Activated CD8-positive, alpha-beta T cell treated with anti-CD3 and anti-CD28 coated beads for 36 hours (primary cell): Measurements from ENCODE around the gene CYP8B1. TPM values are rescaled to one million over a fixed set of nuclear protein-coding genes. Genes with fewer than 3 reads are reported as not detected.

Source experiments
- ATAC-seq: fragments of 200-7000 bp; cut with Tn5 transposase; one replicate; pipeline ENCODE4 v1.10.0; 2021; ENCODE audit warnings: mild to moderate bottlenecking, moderate library complexity
- CTCF ChIA-PET: fragments of 350-600 bp; sonication (Branson Sonifier 250); formaldehyde crosslinking; loops from one replicate; lab custom pipeline; 2021; ENCODE audit warnings: antibody characterized with exemption; lab: Charles Lee
- POLR2A ChIA-PET: fragments of 350-600 bp; sonication (Branson Sonifier 250); formaldehyde crosslinking; loops from one replicate; lab custom pipeline; 2021; ENCODE audit warnings: antibody characterized with exemption; lab: Charles Lee
- DNase-seq: peaks from one replicate; pipeline ENCODE4 v3.0.0-alpha.2; 2020
- H3K27ac Mint-ChIP-seq: one replicate; pipeline ENCODE4 v1.8.0; 2021; ENCODE audit warnings: mild to moderate bottlenecking, mixed read lengths
- H3K27me3 Mint-ChIP-seq: one replicate; pipeline ENCODE4 v1.8.0; 2021; ENCODE audit warnings: mixed read lengths
- H3K36me3 Mint-ChIP-seq: one replicate; pipeline ENCODE4 v1.8.0; 2021; ENCODE audit warnings: low read depth, mixed read lengths
- H3K4me1 Mint-ChIP-seq: one replicate; pipeline ENCODE4 v1.8.0; 2021; ENCODE audit warnings: low read depth, mixed read lengths
- H3K4me3 Mint-ChIP-seq: one replicate; pipeline ENCODE4 v1.8.0; 2021; ENCODE audit warnings: mild to moderate bottlenecking, moderate library complexity, mixed read lengths
- H3K9me3 Mint-ChIP-seq: one replicate; pipeline ENCODE4 v1.8.0; 2021; ENCODE audit warnings: mixed read lengths
- intact Hi-C: fragments of 100-400 bp; cut with micrococcal nuclease; formaldehyde crosslinking; loops from one replicate; pipeline ENCODE4 v1.10.0; 2022
- total RNA-seq, 2 experiments: library from RNA; stranded (reverse); gene quantifications; one replicate each; pipeline ENCODE4 v1.2.3, GENCODE V29; 2021
- TF ChIP-seq, protein P1 (sequence below): fragments of 200-600 bp; IDR thresholded peaks from one replicate; pipeline ENCODE4 v1.8.0; 2022; ENCODE audit warnings: antibody characterized with exemption, mild to moderate bottlenecking

Gene CYP8B1
- total RNA-seq, 2 experiments from 2014 or later: not detected

GRCh38 chr3:42894698-42895579 is 19.3 kb upstream of the CYP8B1 start:
- H3K4me1 Mint-ChIP-seq: peaks cover 5% of the 10 kb centered on the region
- H3K9me3 Mint-ChIP-seq: no peaks in the 10 kb centered on the region
- POLR2A ChIA-PET: no interaction called here
- H3K27ac Mint-ChIP-seq: no peak overlapping the region
- no peak overlapping the region for H3K4me3 Mint-ChIP-seq
- H3K27me3 Mint-ChIP-seq: peaks cover 4% of the 10 kb centered on the region
- intact Hi-C loops: no loop called here
- peak; percentile 37 for ATAC-seq
- H3K36me3 Mint-ChIP-seq: no peaks in the 10 kb centered on the region
- CTCF ChIA-PET: no interaction called here
- DNase-seq: no peak
- TF ChIP-seq, protein P1, sequence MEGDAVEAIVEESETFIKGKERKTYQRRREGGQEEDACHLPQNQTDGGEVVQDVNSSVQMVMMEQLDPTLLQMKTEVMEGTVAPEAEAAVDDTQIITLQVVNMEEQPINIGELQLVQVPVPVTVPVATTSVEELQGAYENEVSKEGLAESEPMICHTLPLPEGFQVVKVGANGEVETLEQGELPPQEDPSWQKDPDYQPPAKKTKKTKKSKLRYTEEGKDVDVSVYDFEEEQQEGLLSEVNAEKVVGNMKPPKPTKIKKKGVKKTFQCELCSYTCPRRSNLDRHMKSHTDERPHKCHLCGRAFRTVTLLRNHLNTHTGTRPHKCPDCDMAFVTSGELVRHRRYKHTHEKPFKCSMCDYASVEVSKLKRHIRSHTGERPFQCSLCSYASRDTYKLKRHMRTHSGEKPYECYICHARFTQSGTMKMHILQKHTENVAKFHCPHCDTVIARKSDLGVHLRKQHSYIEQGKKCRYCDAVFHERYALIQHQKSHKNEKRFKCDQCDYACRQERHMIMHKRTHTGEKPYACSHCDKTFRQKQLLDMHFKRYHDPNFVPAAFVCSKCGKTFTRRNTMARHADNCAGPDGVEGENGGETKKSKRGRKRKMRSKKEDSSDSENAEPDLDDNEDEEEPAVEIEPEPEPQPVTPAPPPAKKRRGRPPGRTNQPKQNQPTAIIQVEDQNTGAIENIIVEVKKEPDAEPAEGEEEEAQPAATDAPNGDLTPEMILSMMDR: no peak

- CTCF ChIA-PET: interaction anchor here (0.6 to 1.9 kb wide), 3 partner anchors 11 to 61 kb away, joined by 3 to 6 read pairs (median 3); no protein-coding TSS in a partner anchor
- ATAC-seq (no peak), DNase-seq (no peak)
- H3K27ac Mint-ChIP-seq: no peak overlapping the region
- no peak overlapping the region for H3K4me3 Mint-ChIP-seq
- peaks cover 5% of the 10 kb centered on the region for H3K4me1 Mint-ChIP-seq
- intact Hi-C loops: no loop called here
- H3K36me3 Mint-ChIP-seq: no peaks in the 10 kb centered on the region
- H3K27me3 Mint-ChIP-seq: peaks cover 9% of the 10 kb centered on the region
- TF ChIP-seq, protein P1: no peak
- no peaks in the 10 kb centered on the region for H3K9me3 Mint-ChIP-seq
- POLR2A ChIA-PET: no interaction called here
Measured at GRCh38 chr3:42892807-42893206, 17.1 kb upstream of the CYP8B1 start.

DNA sequence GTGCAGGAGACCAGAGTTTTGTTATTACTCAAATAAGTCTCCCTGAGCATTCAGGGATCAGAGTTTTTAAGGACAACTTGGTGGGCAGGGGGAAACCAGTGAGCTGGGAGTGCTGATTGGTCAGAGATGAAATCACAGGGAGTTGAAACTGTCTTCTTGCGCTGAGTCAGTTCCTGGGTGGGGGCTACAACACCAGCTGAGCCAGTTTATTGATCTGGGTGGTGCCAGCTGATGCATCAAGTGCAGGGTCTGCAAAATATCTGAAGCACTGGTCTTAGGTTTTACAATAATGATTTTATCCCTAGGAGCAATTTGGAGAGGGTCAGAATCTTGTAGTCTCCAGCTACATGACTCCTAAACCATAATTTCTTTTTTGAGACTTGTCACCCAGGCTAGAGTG is 16.5 kb upstream of the CYP8B1 start:
- ATAC-seq (no peak), DNase-seq (no peak)
- no peaks in the 10 kb centered on the region for H3K36me3 Mint-ChIP-seq
- TF ChIP-seq, protein P1: no peak
- peaks cover 12% of the 10 kb centered on the region for H3K27me3 Mint-ChIP-seq
- no peak overlapping the region for H3K27ac Mint-ChIP-seq
- peaks cover 5% of the 10 kb centered on the region for H3K4me1 Mint-ChIP-seq
- ChIA-PET CTCF (interaction anchor here (0.6 to 1.9 kb wide), 3 partner anchors 61 to 319 kb away, joined by 3 to 6 read pairs (median 3); no protein-coding TSS in a partner anchor), POLR2A (no interaction called here)
- H3K9me3 Mint-ChIP-seq: no peaks in the 10 kb centered on the region
- intact Hi-C loops: no loop called here
- no peak overlapping the region for H3K4me3 Mint-ChIP-seq

GRCh38 chr3:42891042-42891441 is 15.4 kb upstream of the CYP8B1 start:
- H3K4me1 Mint-ChIP-seq: peaks cover 5% of the 10 kb centered on the region
- ChIA-PET POLR2A (no interaction called here), CTCF (interaction anchor here (1.9 kb wide), 1 partner anchor 60 kb away, joined by 6 read pairs; no protein-coding TSS in a partner anchor)
- no peak for DNase-seq
- intact Hi-C loops: no loop called here
- H3K36me3 Mint-ChIP-seq: no peaks in the 10 kb centered on the region
- no peak overlapping the region for H3K27ac Mint-ChIP-seq
- peaks cover 13% of the 10 kb centered on the region for H3K27me3 Mint-ChIP-seq
- no peaks in the 10 kb centered on the region for H3K9me3 Mint-ChIP-seq
- no peak overlapping the region for H3K4me3 Mint-ChIP-seq
- TF ChIP-seq, protein P1: no peak
- ATAC-seq: no peak

DNA sequence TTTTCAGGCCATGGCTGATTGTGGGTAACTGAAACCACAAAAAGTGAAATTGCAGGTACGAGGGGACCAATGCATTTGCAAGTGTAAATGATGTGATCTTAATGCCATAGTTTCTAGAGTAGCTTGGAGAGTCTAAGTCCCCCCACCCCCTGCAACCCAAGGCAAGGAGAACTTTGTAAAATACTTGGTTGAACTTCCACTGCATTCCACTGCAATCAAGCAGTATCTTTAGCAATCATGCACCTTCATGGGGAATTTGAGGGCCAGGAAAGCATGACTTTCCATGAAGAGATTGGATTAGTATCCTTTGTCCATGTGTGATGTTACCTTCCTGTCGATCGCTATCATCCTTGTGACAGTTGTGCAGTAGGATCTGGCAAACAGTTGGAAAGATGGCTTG is 11.4 kb upstream of the CYP8B1 start:
- POLR2A ChIA-PET: no interaction called here

More for the DNA sequence above, 11.4 kb upstream of the CYP8B1 start:
- H3K9me3 Mint-ChIP-seq: no peaks in the 10 kb centered on the region
- TF ChIP-seq, protein P1: no peak
- CTCF ChIA-PET: no interaction called here
- ATAC-seq (no peak), DNase-seq (no peak)
- no peak overlapping the region for H3K27ac Mint-ChIP-seq
- H3K4me3 Mint-ChIP-seq: no peak overlapping the region
- peaks cover 9% of the 10 kb centered on the region for H3K27me3 Mint-ChIP-seq
- no peaks in the 10 kb centered on the region for H3K36me3 Mint-ChIP-seq
- H3K4me1 Mint-ChIP-seq: peaks cover 4% of the 10 kb centered on the region
- intact Hi-C loops: no loop called here
